GM12878 (cell line): Measurements from ENCODE around the gene APOO. TPM values are rescaled to one million over a fixed set of nuclear protein-coding genes. Genes with fewer than 3 reads are reported as not detected.

Experiments used
- ATAC-seq: fragments of 200-7000 bp; cut with Tn5 transposase; 3 replicates; pipeline ENCODE4 v1.9.1; 2020; ENCODE audit warnings: mild to moderate bottlenecking, moderate library complexity
- BruUV-seq: library from RNA; stranded (reverse); fragments of 400-500 nt; replicated peaks from 2 replicates; lab custom pipeline; 2021; lab: Mats Ljungman, UMichigan
- CTCF ChIA-PET: fragments of 300-600 bp; sonication (Branson Sonifier 250); formaldehyde crosslinking; extraction: SDS; loops from one replicate; lab custom pipeline; 2021; ENCODE audit warnings: inconsistent platforms; lab: Yijun Ruan, JAX
- POLR2A ChIA-PET: fragments of 350-600 bp; formaldehyde crosslinking; extraction: SDS; loops from one replicate; lab custom pipeline; 2021; ENCODE audit warnings: inconsistent platforms; lab: Charles Lee
- RAD21 ChIA-PET: fragments of 300-600 bp; sonication (Branson Sonifier 250); formaldehyde crosslinking; loops from one replicate; lab custom pipeline; 2023; ENCODE audit warnings: antibody characterized with exemption; ENCODE audit not compliant: unreplicated experiment; lab: Charles Lee
- SMC1A ChIA-PET: fragments of 300-600 bp; sonication (Branson Sonifier 250); formaldehyde crosslinking; loops from one replicate; lab custom pipeline; 2023; ENCODE audit not compliant: unreplicated experiment, uncharacterized antibody; lab: Charles Lee
- DNase-seq: peaks from one replicate; pipeline ENCODE4 v3.0.0-alpha.2; 2011; ENCODE audit warnings: low read depth, low spot score
- FAIRE-seq: peaks from 3 replicates; lab custom pipeline; 2011; peaks lifted over from hg19 to GRCh38; lab: Jason Lieb, UNC
- H2AFZ ChIP-seq: 2 replicates; pipeline ENCODE4 v1.6.0; 2011; ENCODE audit warnings: low read depth, low read length, control low read depth; ENCODE audit not compliant: control insufficient read depth
- H3K27ac ChIP-seq: 2 replicates; pipeline ENCODE4 v1.5.1; 2011; ENCODE audit warnings: control low read depth; ENCODE audit not compliant: control insufficient read depth, insufficient read depth
- H3K27me3 ChIP-seq, 2 experiments: replicated peaks in 1 of 2; 2 replicates each; pipeline versions ENCODE4 v1.6.0 to v1.6.1; 2011; ENCODE audit warnings: low read length in 1 of 2; ENCODE audit not compliant: control insufficient read depth in 2 of 2, insufficient read depth in 2 of 2
- H3K36me3 ChIP-seq, 2 experiments: 2 replicates each; pipeline ENCODE4 v1.5.1; 2011; ENCODE audit warnings: low read length in 1 of 2; ENCODE audit not compliant: control insufficient read depth in 2 of 2, insufficient read depth in 2 of 2
- H3K4me1 ChIP-seq: 2 replicates; pipeline ENCODE4 v1.6.1; 2011; ENCODE audit warnings: mild to moderate bottlenecking, low read length, moderate library complexity, mixed read lengths; ENCODE audit not compliant: control insufficient read depth, insufficient read depth
- H3K4me2 ChIP-seq: 2 replicates; pipeline ENCODE4 v1.6.0; 2011; ENCODE audit warnings: control low read depth; ENCODE audit not compliant: control insufficient read depth, insufficient read depth
- H3K4me3 ChIP-seq: fragments of 200-600 bp; sonication (generic); 2 replicates; pipeline ENCODE4 v1.5.1; 2016
- H3K79me2 ChIP-seq: 2 replicates; pipeline ENCODE4 v1.6.0; 2011; ENCODE audit warnings: low read length; ENCODE audit not compliant: control insufficient read depth, insufficient read depth
- H3K9ac ChIP-seq: 2 replicates; pipeline ENCODE4 v1.8.0; 2011; ENCODE audit warnings: low read length, control low read depth, mixed read lengths; ENCODE audit not compliant: control insufficient read depth, insufficient read depth
- H3K9me3 ChIP-seq: replicated peaks from 3 replicates; pipeline ENCODE4 v1.5.1; 2011; ENCODE audit warnings: mild to moderate bottlenecking, low read length; ENCODE audit not compliant: control insufficient read depth, insufficient read depth
- H4K20me1 ChIP-seq: 2 replicates; pipeline ENCODE4 v1.6.0; 2011; ENCODE audit not compliant: control insufficient read depth, insufficient read depth
- BACH1 ChIP-seq: fragments of 450-650 bp; IDR thresholded peaks from 2 replicates; pipeline ENCODE4 v1.6.1; 2017; ENCODE audit warnings: mild to moderate bottlenecking, borderline replicate concordance
- BMI1 ChIP-seq: fragments of 450-650 bp; IDR thresholded peaks from 2 replicates; pipeline ENCODE4 v1.6.1; 2016; ENCODE audit warnings: mild to moderate bottlenecking, moderate library complexity, borderline replicate concordance
- CEBPB ChIP-seq, 2 experiments: fragments of 150-350 bp in 1 of 2; IDR thresholded peaks; 2 replicates each; pipeline ENCODE4 v1.6.1; 2012 to 2014; ENCODE audit warnings: low read depth in 2 of 2, low read length in 2 of 2, borderline replicate concordance in 1 of 2, inconsistent platforms in 1 of 2
- CTCF ChIP-seq, 3 experiments: IDR thresholded peaks in 2 of 3; conservative IDR thresholded peaks in 1 of 3; 2 replicates each; pipeline ENCODE4 v1.5.1; 2011; ENCODE audit warnings: low read depth in 3 of 3, low read length in 3 of 3, mild to moderate bottlenecking in 3 of 3, control low read depth in 2 of 3, moderate library complexity in 2 of 3, inconsistent platforms in 1 of 3, mixed read lengths in 1 of 3; ENCODE audit not compliant: control insufficient read depth in 2 of 3, insufficient read depth in 1 of 3; ENCODE audit errors: extremely low read depth in 1 of 3
- ETV6 ChIP-seq, 2 experiments: fragments of 450-650 bp in 1 of 2; IDR thresholded peaks in 1 of 2; conservative IDR thresholded peaks in 1 of 2; 2 replicates each; pipeline ENCODE4 v1.6.1; 2014; ENCODE audit warnings: antibody characterized with exemption in 1 of 2, borderline replicate concordance in 1 of 2, low read depth in 1 of 2, mild to moderate bottlenecking in 1 of 2, moderate library complexity in 1 of 2
- KLF5 ChIP-seq: fragments of 450-650 bp; IDR thresholded peaks from 2 replicates; pipeline ENCODE4 v1.6.1; 2014; ENCODE audit warnings: mild to moderate bottlenecking; ENCODE audit not compliant: partially characterized antibody
- MYC ChIP-seq: IDR thresholded peaks from 2 replicates; pipeline ENCODE4 v1.6.1; 2011; ENCODE audit warnings: mild to moderate bottlenecking, low read length, moderate library complexity, inconsistent platforms; ENCODE audit not compliant: insufficient read depth, insufficient replicate concordance, insufficient read length, severe bottlenecking
- RAD51 ChIP-seq: fragments of 450-650 bp; IDR thresholded peaks from 2 replicates; pipeline ENCODE4 v1.6.1; 2016; ENCODE audit warnings: moderate library complexity, mild to moderate bottlenecking, inconsistent platforms
- RUNX3 ChIP-seq: IDR thresholded peaks from 2 replicates; pipeline ENCODE4 v1.6.1; 2012; ENCODE audit warnings: low read length, inconsistent platforms
- SMAD1 ChIP-seq: fragments of 450-650 bp; IDR thresholded peaks from 2 replicates; pipeline ENCODE4 v1.6.1; 2018; ENCODE audit warnings: mild to moderate bottlenecking, low read depth; ENCODE audit not compliant: partially characterized antibody
- SRF ChIP-seq, 2 experiments: IDR thresholded peaks; 2 replicates each; pipeline ENCODE4 v1.6.1; 2011; ENCODE audit warnings: low read depth in 2 of 2, low read length in 2 of 2, mild to moderate bottlenecking in 1 of 2, moderate library complexity in 1 of 2
- TARDBP ChIP-seq: IDR thresholded peaks from 2 replicates; pipeline ENCODE4 v1.6.1; 2016; ENCODE audit warnings: borderline replicate concordance
- WRNIP1 ChIP-seq: IDR thresholded peaks from 2 replicates; pipeline ENCODE4 v1.6.1; 2011; ENCODE audit warnings: low read depth, low read length, improper control_type of control experiment, borderline replicate concordance
- ZNF274 ChIP-seq: IDR thresholded peaks from one replicate; pipeline ENCODE4 v1.8.0; 2011; ENCODE audit not compliant: insufficient read length, insufficient read depth
- ZZZ3 ChIP-seq: IDR thresholded peaks from 2 replicates; pipeline ENCODE4 v1.6.1; 2011; ENCODE audit warnings: low read depth; ENCODE audit not compliant: control insufficient read depth, insufficient read length
- WGBS: methylation state at CpG from one replicate; pipeline ENCODE4 v1.1.6; 2016; ENCODE audit warnings: low lambda C conversion rate; ENCODE audit not compliant: insufficient replicate concordance, insufficient coverage; ENCODE audit errors: missing lambda C conversion rate; 5-methylcytosine and 5-hydroxymethylcytosine counted together
- in situ Hi-C: fragments of 300-500 bp; cut with MboI; formaldehyde crosslinking; loops from 9 replicates; pipeline ENCODE4 v1.14.3; 2018; ENCODE audit warnings: mixed read lengths
- intact Hi-C: fragments of 100-400 bp; cut with micrococcal nuclease; formaldehyde crosslinking; loops from one replicate; pipeline ENCODE4 v1.14.2; 2022; ENCODE audit not compliant: unreplicated experiment
- polyA plus RNA-seq, 11 experiments: library from polyadenylated mRNA; depleted of rRNA in 4 of 11; unstranded in 6 of 11; stranded (reverse) in 5 of 11; fragments of >200 nt; fragmentation: Nextera tagmentation in 4 of 11; fragmentation: Illumina TruSeq in 1 of 11; extraction: Ambion mirVana in 4 of 11; extraction: Trizol in 1 of 11; gene quantifications; 1 replicate in 1 of 11; 2 replicates in 10 of 11; pipeline versions ENCODE4 v1.2.1 to v1.2.3, GENCODE V29; 2011 to 2016; ENCODE audit warnings: inconsistent platforms in 2 of 11, missing spikeins in 2 of 11, low read depth in 1 of 11
- total RNA-seq, 4 experiments: library from RNA; depleted of rRNA in 3 of 4; stranded (reverse); fragments of >200 nt in 3 of 4; fragmentation: Illumina TruSeq in 1 of 4; extraction: Trizol in 1 of 4; gene quantifications; 2 replicates each; pipeline versions ENCODE4 v1.2.1 to v1.2.3, GENCODE V29; 2013 to 2021

APOO gene
- total and polyA plus RNA-seq, 10 of the 15 experiments (the other 5 are each of a cell fraction or from before 2014, with no cell fraction given): 20.7 to 68.7 (median 35.5) TPM

- no peak for FAIRE-seq
- 74% methylated on average over 3 of the region's 3 CpGs for WGBS
- POLR2A ChIA-PET: no interaction called here
- DNase-seq: no peak
- Histone ChIP-seq H3K36me3 (no peaks in the 10 kb centered on the region), H3K4me1 (no peaks in the 10 kb centered on the region), H3K27ac (no peak overlapping the region), H2AFZ (no peak overlapping the region), H3K9me3 (no peaks in the 10 kb centered on the region), H3K4me2 (no peak overlapping the region), H3K4me3 (no peak overlapping the region), H3K27me3 (no peaks in the 10 kb centered on the region), H3K9ac (no peak overlapping the region), H4K20me1 (no peaks in the 10 kb centered on the region), H3K79me2 (no peaks in the 10 kb centered on the region)
- SMC1A ChIA-PET: no interaction called here
- RAD21 ChIA-PET: no interaction called here
- no TSS peak for BruUV-seq
- CTCF ChIA-PET: no interaction called here
- TF ChIP-seq SMAD1: no peak
- TF ChIP-seq CEBPB (IDR thresholded peaks at IDR 0.05; ENCODE audit: borderline replicate concordance in 1 of 2, low read depth in 2 of 2, low read length in 2 of 2): no peak
- TF ChIP-seq TARDBP: no peak
- TF ChIP-seq CTCF (IDR thresholded peaks at IDR 0.05 in 2 of 3, conservative IDR thresholded peaks at IDR 0.05 in 1 of 3; ENCODE audit: control insufficient read depth in 2 of 3, extremely low read depth in 1 of 3, insufficient read depth in 1 of 3, low read depth in 3 of 3, low read length in 3 of 3): no peak
- no peak for TF ChIP-seq ETV6 (conservative IDR thresholded peaks at IDR 0.05 in 1 of 2, IDR thresholded peaks at IDR 0.05 in 1 of 2; ENCODE audit: borderline replicate concordance in 1 of 2, low read depth in 1 of 2)
- TF ChIP-seq WRNIP1: no peak
- no peak for TF ChIP-seq SRF (IDR thresholded peaks at IDR 0.05; ENCODE audit: low read depth in 2 of 2, low read length in 2 of 2)
- TF ChIP-seq BACH1: no peak
- no peak for TF ChIP-seq RAD51
- TF ChIP-seq ZZZ3: no peak
- TF ChIP-seq KLF5: no peak
- no peak for TF ChIP-seq RUNX3
- no peak for TF ChIP-seq ZNF274
- no peak for TF ChIP-seq MYC
- TF ChIP-seq BMI1: no peak
- in situ Hi-C loops (no loop called here), intact Hi-C loops (no loop called here)
- no peak for ATAC-seq
These were observed 97.5 kb downstream of the APOO start for GRCh38 chrX:23810279-23810678.
